ENCODE measurements around the gene KANK4.

GRCh38 chr1:62280960-62281465 lies 38.2 kb downstream of the KANK4 start:
- no peak for TF ChIP-seq CTCF (IDR thresholded peaks at IDR 0.05)
- no peak for TF ChIP-seq POLR2A (IDR thresholded peaks at IDR 0.05)

All from testis (tissue), 2 donors.